ENCODE results near the gene CPLX1. TPM values are rescaled to one million over a fixed set of nuclear protein-coding genes. Genes with fewer than 3 reads are reported as not detected.

Gene CPLX1
- polyA plus RNA-seq, 3 donors: not detected

DNA sequence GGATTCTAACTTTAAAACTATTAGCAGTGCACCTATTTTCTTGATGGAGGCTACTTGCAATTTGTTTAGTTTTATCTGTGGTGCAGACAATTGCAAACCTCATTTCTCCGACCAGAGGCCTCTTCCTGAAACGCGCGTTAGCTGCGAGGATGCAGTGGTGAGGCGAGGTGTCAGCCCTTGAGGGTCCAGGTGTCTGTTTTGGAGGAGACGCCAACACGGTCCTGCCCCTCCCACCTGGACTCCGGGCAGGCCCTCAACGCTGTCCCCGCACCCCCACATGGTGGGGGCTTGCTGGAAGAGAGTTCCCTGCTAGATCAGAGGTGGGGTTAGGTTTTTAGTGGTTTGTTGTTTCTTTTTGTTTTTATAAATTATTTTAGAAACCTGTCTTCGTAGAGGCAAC lies 85.9 kb downstream of the CPLX1 start:
- no peaks in the 10 kb centered on the region for H3K79me2 ChIP-seq (ENCODE audit: insufficient read depth, low read length)
- no peaks in the 10 kb centered on the region for H3K4me1 Mint-ChIP-seq
- no peak for DNase-seq
- no peak overlapping the region for H3K4me3 ChIP-seq (replicated peaks in 1 of 3; ENCODE audit: low read depth in 2 of 3, low read length in 3 of 3)
- H3K4me3 Mint-ChIP-seq: no peak overlapping the region
- TF ChIP-seq, protein P1, sequence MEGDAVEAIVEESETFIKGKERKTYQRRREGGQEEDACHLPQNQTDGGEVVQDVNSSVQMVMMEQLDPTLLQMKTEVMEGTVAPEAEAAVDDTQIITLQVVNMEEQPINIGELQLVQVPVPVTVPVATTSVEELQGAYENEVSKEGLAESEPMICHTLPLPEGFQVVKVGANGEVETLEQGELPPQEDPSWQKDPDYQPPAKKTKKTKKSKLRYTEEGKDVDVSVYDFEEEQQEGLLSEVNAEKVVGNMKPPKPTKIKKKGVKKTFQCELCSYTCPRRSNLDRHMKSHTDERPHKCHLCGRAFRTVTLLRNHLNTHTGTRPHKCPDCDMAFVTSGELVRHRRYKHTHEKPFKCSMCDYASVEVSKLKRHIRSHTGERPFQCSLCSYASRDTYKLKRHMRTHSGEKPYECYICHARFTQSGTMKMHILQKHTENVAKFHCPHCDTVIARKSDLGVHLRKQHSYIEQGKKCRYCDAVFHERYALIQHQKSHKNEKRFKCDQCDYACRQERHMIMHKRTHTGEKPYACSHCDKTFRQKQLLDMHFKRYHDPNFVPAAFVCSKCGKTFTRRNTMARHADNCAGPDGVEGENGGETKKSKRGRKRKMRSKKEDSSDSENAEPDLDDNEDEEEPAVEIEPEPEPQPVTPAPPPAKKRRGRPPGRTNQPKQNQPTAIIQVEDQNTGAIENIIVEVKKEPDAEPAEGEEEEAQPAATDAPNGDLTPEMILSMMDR (IDR thresholded peaks at IDR 0.05): no peak
- 96% methylated on average over 7 of the region's 12 CpGs for WGBS (ENCODE audit: insufficient coverage)
- H2AFZ ChIP-seq (ENCODE audit: insufficient read depth, low read depth, low read length, poor library complexity, severe bottlenecking): no peak overlapping the region
- H3K36me3 ChIP-seq (replicated peaks in 1 of 2; ENCODE audit: control insufficient read depth in 1 of 2, insufficient read depth in 2 of 2, low read length in 2 of 2): peaks cover 40 to 80% of the 10 kb centered on the region in 2 donors
- no peak overlapping the region for H3K9ac ChIP-seq (ENCODE audit: insufficient read depth, low read length, poor library complexity, severe bottlenecking)
- H3K4me2 ChIP-seq (replicated peaks; ENCODE audit: extremely low read depth, low read length, poor library complexity, severe bottlenecking): no peak overlapping the region
- peaks cover 50 to 72% of the 10 kb centered on the region in 2 donors for H3K36me3 Mint-ChIP-seq
- H3K4me1 ChIP-seq (ENCODE audit: control insufficient read depth in 1 of 2, insufficient read depth in 2 of 2, low read length in 2 of 2): no peaks in the 10 kb centered on the region
- H4K20me1 ChIP-seq (ENCODE audit: insufficient read depth, low read length): peaks cover 24% of the 10 kb centered on the region
- peaks cover 0 to 5% (median 2%) of the 10 kb centered on the region in 7 donors for H3K9me3 Mint-ChIP-seq
- intact Hi-C loops (cut with micrococcal nuclease): no loop called here
- no peak overlapping the region for H3K27ac Mint-ChIP-seq
- no peaks in the 10 kb centered on the region for H3K27me3 ChIP-seq (ENCODE audit: control insufficient read depth in 2 of 2, insufficient read depth in 2 of 2, low read length in 2 of 2)
- no peak overlapping the region for H3K27ac ChIP-seq (ENCODE audit: low read depth in 1 of 2, low read length in 2 of 2)
- peaks cover 0 to 3% (median 2%) of the 10 kb centered on the region in 3 donors for H3K27me3 Mint-ChIP-seq (ENCODE audit: low read depth in 3 of 3)
- H3K9me3 ChIP-seq (replicated peaks in 1 of 2; ENCODE audit: control insufficient read depth in 1 of 2, insufficient read depth in 1 of 2, low read length in 2 of 2): no peaks in the 10 kb centered on the region

DNA sequence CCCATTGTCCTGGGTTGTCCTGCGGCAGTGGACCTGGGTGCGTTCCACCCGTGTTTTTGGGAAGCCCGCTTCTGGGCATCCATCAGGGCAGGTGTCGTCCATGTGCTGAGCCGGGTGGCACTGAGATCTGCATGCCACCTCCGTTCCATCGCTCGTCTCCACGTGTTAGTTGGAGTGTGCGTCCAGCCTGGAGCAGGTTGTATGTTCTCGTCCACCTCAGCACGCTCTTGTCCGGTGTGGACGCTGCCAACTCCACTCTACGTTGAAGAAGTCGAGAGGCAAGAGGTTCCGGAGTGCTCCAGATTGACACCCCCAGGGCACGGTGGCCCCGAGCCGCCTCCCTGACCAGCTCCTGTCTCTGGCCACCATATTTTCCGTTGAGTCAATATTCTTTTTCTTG lies 86.4 kb downstream of the CPLX1 start:
- H3K36me3 Mint-ChIP-seq: peaks cover 55 to 76% of the 10 kb centered on the region in 2 donors
- WGBS (ENCODE audit: insufficient coverage): 98% methylated on average over 21 of the region's 22 CpGs

More for the DNA sequence above, 86.4 kb downstream of the CPLX1 start:
- DNase-seq: no peak
- peaks cover 24% of the 10 kb centered on the region for H4K20me1 ChIP-seq (ENCODE audit: insufficient read depth, low read length)
- no peak overlapping the region for H3K9ac ChIP-seq (ENCODE audit: insufficient read depth, low read length, poor library complexity, severe bottlenecking)
- Mint-ChIP-seq H3K4me1 (no peaks in the 10 kb centered on the region), H3K27me3 (ENCODE audit: low read depth in 3 of 3) (peaks cover 0 to 3% (median 2%) of the 10 kb centered on the region in 3 donors), H3K9me3 (peaks cover 0 to 5% (median 2%) of the 10 kb centered on the region in 7 donors), H3K4me3 (no peak overlapping the region), H3K27ac (no peak overlapping the region)
- H3K4me1 ChIP-seq (ENCODE audit: control insufficient read depth in 1 of 2, insufficient read depth in 2 of 2, low read length in 2 of 2): no peaks in the 10 kb centered on the region
- H3K27ac ChIP-seq (ENCODE audit: low read depth in 1 of 2, low read length in 2 of 2): no peak overlapping the region
- H3K27me3 ChIP-seq (ENCODE audit: control insufficient read depth in 2 of 2, insufficient read depth in 2 of 2, low read length in 2 of 2): no peaks in the 10 kb centered on the region
- no peak overlapping the region for H2AFZ ChIP-seq (ENCODE audit: insufficient read depth, low read depth, low read length, poor library complexity, severe bottlenecking)
- H3K4me3 ChIP-seq (replicated peaks in 1 of 3; ENCODE audit: low read depth in 2 of 3, low read length in 3 of 3): no peak overlapping the region
- intact Hi-C loops (cut with micrococcal nuclease): no loop called here
- H3K4me2 ChIP-seq (replicated peaks; ENCODE audit: extremely low read depth, low read length, poor library complexity, severe bottlenecking): no peak overlapping the region
- H3K9me3 ChIP-seq (replicated peaks in 1 of 2; ENCODE audit: control insufficient read depth in 1 of 2, insufficient read depth in 1 of 2, low read length in 2 of 2): no peaks in the 10 kb centered on the region
- TF ChIP-seq, protein P1 (IDR thresholded peaks at IDR 0.05): no peak
- no peaks in the 10 kb centered on the region for H3K79me2 ChIP-seq (ENCODE audit: insufficient read depth, low read length)
- H3K36me3 ChIP-seq (replicated peaks in 1 of 2; ENCODE audit: control insufficient read depth in 1 of 2, insufficient read depth in 2 of 2, low read length in 2 of 2): peaks cover 44 to 84% of the 10 kb centered on the region in 2 donors
